Body of pancreas (tissue), 4 donors: ENCODE data around the gene ZPBP.

ENCODE experiments used
- CTCF ChIP-seq, 7 experiments: fragments of 450-650 bp in 4 of 7; fragments of 200-600 bp in 3 of 7; sonication (generic) in 3 of 7; IDR thresholded peaks; one replicate each; pipeline ENCODE4 v1.5.1; 2016 to 2019; ENCODE audit warnings: antibody characterized with exemption in 7 of 7
- POLR2A ChIP-seq, 3 donors: fragments of 450-650 bp; IDR thresholded peaks; one replicate each; pipeline ENCODE4 v1.6.1; 2016; ENCODE audit warnings: antibody characterized with exemption in 3 of 3, mild to moderate bottlenecking in 2 of 3

- TF ChIP-seq POLR2A (IDR thresholded peaks at IDR 0.05), result no peak
- no peak for TF ChIP-seq CTCF (IDR thresholded peaks at IDR 0.05)
These were observed 164.3 kb downstream of the ZPBP start for GRCh38 chr7:49928787-49929186.
